ENCODE measurements around the gene DVL1. TPM values are rescaled to one million over a fixed set of nuclear protein-coding genes. Genes with fewer than 3 reads are reported as not detected.

The DVL1 gene
- total RNA-seq, 6 experiments from 2014 or later, result 73.8 to 96.6 (median 74.5) TPM

GRCh38 chr1:1324524-1325287, 24.5 kb downstream of the DVL1 start, which contains the start of the genes CPTP and INTS11:
TSS of gene CPTP (plus strand) at chr1:1324802. CDS start at chr1:1326911, 2,109 bp downstream.
TSS of gene INTS11 (minus strand) at chr1:1324660. CDS start at chr1:1324608, 52 bp downstream.
- peaks cover 2% of the 10 kb centered on the region for H3K9me3 Mint-ChIP-seq
- DNase-seq, result peak; percentile 89
- H3K27ac Mint-ChIP-seq, result peak within 1 kb of the TSS; percentile 83
- peaks cover 5% of the 10 kb centered on the region; the same call in 1 of the 2 replicates for H3K36me3 Mint-ChIP-seq (ENCODE audit: low read depth)
- no peak for TF ChIP-seq CTCF (IDR thresholded peaks at IDR 0.05)
- H3K27me3 Mint-ChIP-seq (ENCODE audit: insufficient read depth), result peaks cover 19% of the 10 kb centered on the region
- H3K4me1 Mint-ChIP-seq (ENCODE audit: low read depth), result peaks cover 31% of the 10 kb centered on the region
- H3K4me3 Mint-ChIP-seq, result peak within 1 kb of the TSS; percentile 90

- TF ChIP-seq CTCF (IDR thresholded peaks at IDR 0.05), result no peak
- Mint-ChIP-seq H3K4me1 (ENCODE audit: low read depth) (peaks cover 36% of the 10 kb centered on the region), H3K27me3 (ENCODE audit: insufficient read depth) (peaks cover 18% of the 10 kb centered on the region), H3K27ac (peak overlapping the region; percentile 83), H3K9me3 (no peaks in the 10 kb centered on the region), H3K36me3 (ENCODE audit: low read depth) (peaks cover 4% of the 10 kb centered on the region), H3K4me3 (peak overlapping the region; percentile 84)
- no peak for DNase-seq
Measured at GRCh38 chr1:1324084-1324523, 25.1 kb downstream of the DVL1 start.

GRCh38 chr1:1322952-1323351, 26.3 kb downstream of the DVL1 start:
- DNase-seq, result no peak
- Mint-ChIP-seq H3K27ac (peak overlapping the region; percentile 82), H3K4me1 (ENCODE audit: low read depth) (peaks cover 46% of the 10 kb centered on the region)

GRCh38 chr1:1322418-1322817, 26.8 kb downstream of the DVL1 start:
- no peak for DNase-seq
- H3K27ac Mint-ChIP-seq, result peak overlapping the region; percentile 67; the same call in 1 of the 2 replicates
- H3K9me3 Mint-ChIP-seq, result no peaks in the 10 kb centered on the region
- peak overlapping the region; percentile 69 for H3K4me3 Mint-ChIP-seq
- H3K27me3 Mint-ChIP-seq (ENCODE audit: insufficient read depth), result peaks cover 14% of the 10 kb centered on the region
- peaks cover 51% of the 10 kb centered on the region for H3K4me1 Mint-ChIP-seq (ENCODE audit: low read depth)
- no peak for TF ChIP-seq CTCF (IDR thresholded peaks at IDR 0.05)
- peaks cover 6% of the 10 kb centered on the region for H3K36me3 Mint-ChIP-seq (ENCODE audit: low read depth)

More at GRCh38 chr1:1322952-1323351, 26.3 kb downstream of the DVL1 start:
- Mint-ChIP-seq H3K36me3 (ENCODE audit: low read depth) (peaks cover 4% of the 10 kb centered on the region), H3K9me3 (no peaks in the 10 kb centered on the region), H3K27me3 (ENCODE audit: insufficient read depth) (peaks cover 18% of the 10 kb centered on the region), H3K4me3 (peak overlapping the region; percentile 90)
- TF ChIP-seq CTCF (IDR thresholded peaks at IDR 0.05), result no peak

- Mint-ChIP-seq H3K4me3 (0 out of 2 replicates have a peak overlapping the region, but pooled peaks have one; percentile 7), H3K27ac (peak overlapping the region; percentile 31), H3K27me3 (ENCODE audit: insufficient read depth) (peaks cover 13% of the 10 kb centered on the region), H3K4me1 (ENCODE audit: low read depth) (peaks cover 55% of the 10 kb centered on the region), H3K9me3 (no peaks in the 10 kb centered on the region), H3K36me3 (ENCODE audit: low read depth) (peaks cover 9% of the 10 kb centered on the region)
- TF ChIP-seq CTCF (IDR thresholded peaks at IDR 0.05), result no peak
- DNase-seq, result no peak
Measured at GRCh38 chr1:1321477-1321876, 27.7 kb downstream of the DVL1 start.
